GM12878 (cell line): ENCODE data around the gene HEATR1. TPM values are rescaled to one million over a fixed set of nuclear protein-coding genes. Genes with fewer than 3 reads are reported as not detected.

ENCODE experiments used
- ATAC-seq: fragments of 200-7000 bp; cut with Tn5 transposase; 3 replicates; pipeline ENCODE4 v1.9.1; 2020; ENCODE audit warnings: mild to moderate bottlenecking, moderate library complexity
- BruUV-seq: library from RNA; stranded (reverse); fragments of 400-500 nt; replicated peaks from 2 replicates; lab custom pipeline; 2021; lab: Mats Ljungman, UMichigan
- CTCF ChIA-PET: fragments of 300-600 bp; sonication (Branson Sonifier 250); formaldehyde crosslinking; extraction: SDS; loops from one replicate; lab custom pipeline; 2021; ENCODE audit warnings: inconsistent platforms; lab: Yijun Ruan, JAX
- POLR2A ChIA-PET: fragments of 350-600 bp; formaldehyde crosslinking; extraction: SDS; loops from one replicate; lab custom pipeline; 2021; ENCODE audit warnings: inconsistent platforms; lab: Charles Lee
- RAD21 ChIA-PET: fragments of 300-600 bp; sonication (Branson Sonifier 250); formaldehyde crosslinking; loops from one replicate; lab custom pipeline; 2023; ENCODE audit warnings: antibody characterized with exemption; ENCODE audit not compliant: unreplicated experiment; lab: Charles Lee
- SMC1A ChIA-PET: fragments of 300-600 bp; sonication (Branson Sonifier 250); formaldehyde crosslinking; loops from one replicate; lab custom pipeline; 2023; ENCODE audit not compliant: unreplicated experiment, uncharacterized antibody; lab: Charles Lee
- DNase-seq: peaks from one replicate; pipeline ENCODE4 v3.0.0-alpha.2; 2011; ENCODE audit warnings: low read depth, low spot score
- FAIRE-seq: peaks from 3 replicates; lab custom pipeline; 2011; peaks lifted over from hg19 to GRCh38; lab: Jason Lieb, UNC
- H2AFZ ChIP-seq: 2 replicates; pipeline ENCODE4 v1.6.0; 2011; ENCODE audit warnings: low read depth, low read length, control low read depth; ENCODE audit not compliant: control insufficient read depth
- H3K27ac ChIP-seq: 2 replicates; pipeline ENCODE4 v1.5.1; 2011; ENCODE audit warnings: control low read depth; ENCODE audit not compliant: control insufficient read depth, insufficient read depth
- H3K27me3 ChIP-seq, 2 experiments: replicated peaks in 1 of 2; 2 replicates each; pipeline versions ENCODE4 v1.6.0 to v1.6.1; 2011; ENCODE audit warnings: low read length in 1 of 2; ENCODE audit not compliant: control insufficient read depth in 2 of 2, insufficient read depth in 2 of 2
- H3K36me3 ChIP-seq, 2 experiments: 2 replicates each; pipeline ENCODE4 v1.5.1; 2011; ENCODE audit warnings: low read length in 1 of 2; ENCODE audit not compliant: control insufficient read depth in 2 of 2, insufficient read depth in 2 of 2
- H3K4me1 ChIP-seq: 2 replicates; pipeline ENCODE4 v1.6.1; 2011; ENCODE audit warnings: mild to moderate bottlenecking, low read length, moderate library complexity, mixed read lengths; ENCODE audit not compliant: control insufficient read depth, insufficient read depth
- H3K4me2 ChIP-seq: 2 replicates; pipeline ENCODE4 v1.6.0; 2011; ENCODE audit warnings: control low read depth; ENCODE audit not compliant: control insufficient read depth, insufficient read depth
- H3K4me3 ChIP-seq: fragments of 200-600 bp; sonication (generic); 2 replicates; pipeline ENCODE4 v1.5.1; 2016
- H3K79me2 ChIP-seq: 2 replicates; pipeline ENCODE4 v1.6.0; 2011; ENCODE audit warnings: low read length; ENCODE audit not compliant: control insufficient read depth, insufficient read depth
- H3K9ac ChIP-seq: 2 replicates; pipeline ENCODE4 v1.8.0; 2011; ENCODE audit warnings: low read length, control low read depth, mixed read lengths; ENCODE audit not compliant: control insufficient read depth, insufficient read depth
- H3K9me3 ChIP-seq: replicated peaks from 3 replicates; pipeline ENCODE4 v1.5.1; 2011; ENCODE audit warnings: mild to moderate bottlenecking, low read length; ENCODE audit not compliant: control insufficient read depth, insufficient read depth
- H4K20me1 ChIP-seq: 2 replicates; pipeline ENCODE4 v1.6.0; 2011; ENCODE audit not compliant: control insufficient read depth, insufficient read depth
- ATF2 ChIP-seq: IDR thresholded peaks from 2 replicates; pipeline ENCODE4 v1.6.1; 2012; ENCODE audit warnings: low read length, inconsistent platforms
- CEBPZ ChIP-seq: fragments of 150-350 bp; IDR thresholded peaks from 2 replicates; pipeline ENCODE4 v1.6.1; 2016; ENCODE audit warnings: low read depth, low read length
- CHD4 ChIP-seq: fragments of 200-600 bp; sonication (generic); IDR thresholded peaks from 2 replicates; pipeline ENCODE4 v1.6.1; 2016; ENCODE audit warnings: mild to moderate bottlenecking
- IKZF1 ChIP-seq: fragments of 450-650 bp; conservative IDR thresholded peaks from 2 replicates; pipeline ENCODE4 v1.6.1; 2017; ENCODE audit warnings: antibody characterized with exemption, mild to moderate bottlenecking
- KLF5 ChIP-seq: fragments of 450-650 bp; IDR thresholded peaks from 2 replicates; pipeline ENCODE4 v1.6.1; 2014; ENCODE audit warnings: mild to moderate bottlenecking; ENCODE audit not compliant: partially characterized antibody
- MTA2 ChIP-seq: fragments of 450-650 bp; IDR thresholded peaks from 2 replicates; pipeline ENCODE4 v1.6.1; 2016; ENCODE audit warnings: low read depth, mild to moderate bottlenecking, moderate library complexity
- MYC ChIP-seq: IDR thresholded peaks from 2 replicates; pipeline ENCODE4 v1.6.1; 2011; ENCODE audit warnings: mild to moderate bottlenecking, low read length, moderate library complexity, inconsistent platforms; ENCODE audit not compliant: insufficient read depth, insufficient replicate concordance, insufficient read length, severe bottlenecking
- NR2F1 ChIP-seq: fragments of 450-650 bp; conservative IDR thresholded peaks from 2 replicates; pipeline ENCODE4 v1.6.1; 2017; ENCODE audit warnings: mild to moderate bottlenecking
- PML ChIP-seq: IDR thresholded peaks from 2 replicates; pipeline ENCODE4 v1.6.1; 2012; ENCODE audit warnings: low read length, inconsistent platforms
- SKIL ChIP-seq: fragments of 450-650 bp; IDR thresholded peaks from 2 replicates; pipeline ENCODE4 v1.6.1; 2017; ENCODE audit warnings: mild to moderate bottlenecking, low read depth, inconsistent platforms; ENCODE audit not compliant: poor library complexity, severe bottlenecking
- TCF7 ChIP-seq: IDR thresholded peaks from 2 replicates; pipeline ENCODE4 v1.6.1; 2014; ENCODE audit warnings: antibody characterized with exemption, borderline replicate concordance
- YY1 ChIP-seq: IDR thresholded peaks from 2 replicates; pipeline ENCODE4 v1.6.1; 2011; ENCODE audit warnings: low read depth, mild to moderate bottlenecking, low read length
- ZNF217 ChIP-seq: fragments of 450-650 bp; IDR thresholded peaks from 2 replicates; pipeline ENCODE4 v1.6.1; 2017; ENCODE audit warnings: antibody characterized with exemption, mild to moderate bottlenecking
- ZNF592 ChIP-seq: fragments of 450-650 bp; IDR thresholded peaks from 2 replicates; pipeline ENCODE4 v1.6.1; 2017; ENCODE audit warnings: mild to moderate bottlenecking, moderate library complexity
- WGBS: methylation state at CpG from one replicate; pipeline ENCODE4 v1.1.6; 2016; ENCODE audit warnings: low lambda C conversion rate; ENCODE audit not compliant: insufficient replicate concordance, insufficient coverage; ENCODE audit errors: missing lambda C conversion rate; 5-methylcytosine and 5-hydroxymethylcytosine counted together
- in situ Hi-C: fragments of 300-500 bp; cut with MboI; formaldehyde crosslinking; loops from 9 replicates; pipeline ENCODE4 v1.14.3; 2018; ENCODE audit warnings: mixed read lengths
- intact Hi-C: fragments of 100-400 bp; cut with micrococcal nuclease; formaldehyde crosslinking; loops from one replicate; pipeline ENCODE4 v1.14.2; 2022; ENCODE audit not compliant: unreplicated experiment
- polyA plus RNA-seq, 11 experiments: library from polyadenylated mRNA; depleted of rRNA in 4 of 11; unstranded in 6 of 11; stranded (reverse) in 5 of 11; fragments of >200 nt; fragmentation: Nextera tagmentation in 4 of 11; fragmentation: Illumina TruSeq in 1 of 11; extraction: Ambion mirVana in 4 of 11; extraction: Trizol in 1 of 11; gene quantifications; 1 replicate in 1 of 11; 2 replicates in 10 of 11; pipeline versions ENCODE4 v1.2.1 to v1.2.3, GENCODE V29; 2011 to 2016; ENCODE audit warnings: inconsistent platforms in 2 of 11, missing spikeins in 2 of 11, low read depth in 1 of 11
- total RNA-seq, 4 experiments: library from RNA; depleted of rRNA in 3 of 4; stranded (reverse); fragments of >200 nt in 3 of 4; fragmentation: Illumina TruSeq in 1 of 4; extraction: Trizol in 1 of 4; gene quantifications; 2 replicates each; pipeline versions ENCODE4 v1.2.1 to v1.2.3, GENCODE V29; 2013 to 2021

Gene HEATR1
- total and polyA plus RNA-seq, 10 of the 15 experiments (the other 5 are each of a cell fraction or from before 2014, with no cell fraction given): 8.6 to 72.3 (median 41.9) TPM

GRCh38 chr1:236575523-236575922, 28.8 kb downstream of the HEATR1 start:
- 97% methylated on average over 3 of the region's 3 CpGs for WGBS
- H4K20me1 ChIP-seq: no peaks in the 10 kb centered on the region
- no peak overlapping the region for H2AFZ ChIP-seq
- H3K27me3 ChIP-seq: no peaks in the 10 kb centered on the region
- no peaks in the 10 kb centered on the region for H3K4me1 ChIP-seq
- H3K4me2 ChIP-seq: no peak overlapping the region
- H3K36me3 ChIP-seq: peaks cover 3 to 19% of the 10 kb centered on the region in 2 experiments; a peak in 3 of 4 replicates
- BruUV-seq: no TSS peak
- H3K79me2 ChIP-seq: no peaks in the 10 kb centered on the region
- no peak overlapping the region for H3K27ac ChIP-seq
- in situ Hi-C loops: no loop called here
- H3K9me3 ChIP-seq: no peaks in the 10 kb centered on the region
- ChIA-PET SMC1A (interaction anchor here (1.1 kb wide), 1 partner anchor 24 kb away, joined by 3 read pairs; no protein-coding TSS in a partner anchor), POLR2A (interaction anchor here (0.5 kb wide), 1 partner anchor 58 kb away, joined by 5 read pairs; no protein-coding TSS in a partner anchor), RAD21 (no interaction called here), CTCF (no interaction called here)
- FAIRE-seq (no peak), ATAC-seq (no peak), DNase-seq (no peak)
- H3K9ac ChIP-seq: no peak overlapping the region
- intact Hi-C loops: no loop called here
- no peak overlapping the region for H3K4me3 ChIP-seq
- TF ChIP-seq MYC (no peak), ZNF217 (no peak), ZNF592 (no peak), CHD4 (no peak), TCF7 (no peak), IKZF1 (no peak), ATF2 (no peak), MTA2 (no peak), YY1 (no peak), NR2F1 (no peak), PML (no peak), KLF5 (no peak), SKIL (no peak), CEBPZ (no peak)
